Measurements from ENCODE around the gene CDR2.

Gene CDR2

GRCh38 chr16:22374311-22375116, at the start of gene CDR2:
TSS of gene CDR2 (minus strand) at chr16:22374619. CDS start at chr16:22374309, 310 bp downstream.
- peak within 1 kb of the TSS; percentile 85 for H3K27ac ChIP-seq
- peak within 1 kb of the TSS; percentile 72 for H3K4me3 ChIP-seq (ENCODE audit: low read depth, low read length)
- TF ChIP-seq CTCF (IDR thresholded peaks at IDR 0.05; ENCODE audit: low read depth, low read length) = no peak
- H3K36me3 ChIP-seq = peaks cover 25% of the 10 kb centered on the region
- no peaks in the 10 kb centered on the region for H3K9me3 ChIP-seq (ENCODE audit: severe bottlenecking)
- no peaks in the 10 kb centered on the region for H3K27me3 ChIP-seq (ENCODE audit: insufficient read depth, low read depth, severe bottlenecking)
- DNase-seq = peak; percentile 98

GRCh38 chr16:22423716-22424115, 49.3 kb upstream of the CDR2 start:
- TF ChIP-seq CTCF (IDR thresholded peaks at IDR 0.05; ENCODE audit: low read depth, low read length) = no peak
- Histone ChIP-seq H3K4me3 (ENCODE audit: low read depth, low read length) (no peak overlapping the region), H3K9me3 (ENCODE audit: severe bottlenecking) (no peaks in the 10 kb centered on the region), H3K27me3 (ENCODE audit: insufficient read depth, low read depth, severe bottlenecking) (no peaks in the 10 kb centered on the region), H3K36me3 (no peaks in the 10 kb centered on the region; the same call in 1 of the 2 replicates), H3K27ac (no peak overlapping the region)
- DNase-seq = no peak

- Histone ChIP-seq H3K27me3 (ENCODE audit: insufficient read depth, low read depth, severe bottlenecking) (no peaks in the 10 kb centered on the region), H3K36me3 (no peaks in the 10 kb centered on the region), H3K9me3 (ENCODE audit: severe bottlenecking) (no peaks in the 10 kb centered on the region), H3K27ac (no peak overlapping the region), H3K4me3 (ENCODE audit: low read depth, low read length) (no peak overlapping the region)
- DNase-seq = no peak
- TF ChIP-seq CTCF (IDR thresholded peaks at IDR 0.05; ENCODE audit: low read depth, low read length) = no peak
These were observed 46.7 kb upstream of the CDR2 start for GRCh38 chr16:22421136-22421535.

GRCh38 chr16:22420606-22421135, 46.3 kb upstream of the CDR2 start:
- TF ChIP-seq CTCF (IDR thresholded peaks at IDR 0.05; ENCODE audit: low read depth, low read length) = no peak
- no peaks in the 10 kb centered on the region for H3K9me3 ChIP-seq (ENCODE audit: severe bottlenecking)
- H3K4me3 ChIP-seq (ENCODE audit: low read depth, low read length) = no peak overlapping the region
- DNase-seq = no peak
- H3K27ac ChIP-seq = no peak overlapping the region
- no peaks in the 10 kb centered on the region for H3K36me3 ChIP-seq
- no peaks in the 10 kb centered on the region for H3K27me3 ChIP-seq (ENCODE audit: insufficient read depth, low read depth, severe bottlenecking)

- Histone ChIP-seq H3K36me3 (no peaks in the 10 kb centered on the region), H3K27ac (no peak overlapping the region), H3K27me3 (ENCODE audit: insufficient read depth, low read depth, severe bottlenecking) (no peaks in the 10 kb centered on the region), H3K9me3 (ENCODE audit: severe bottlenecking) (no peaks in the 10 kb centered on the region), H3K4me3 (ENCODE audit: low read depth, low read length) (no peak overlapping the region)
- TF ChIP-seq CTCF (IDR thresholded peaks at IDR 0.05; ENCODE audit: low read depth, low read length) = no peak
- DNase-seq = no peak
These were observed 45.5 kb upstream of the CDR2 start for GRCh38 chr16:22419908-22420307.
